HG02973 (cell line): ENCODE data around the gene COL9A2.

Source experiments
- ATAC-seq: cut with Tn5 transposase; IDR thresholded peaks from one replicate; pipeline ENCODE4 v1.9.1; 2021; ENCODE audit warnings: moderate library complexity; ENCODE audit not compliant: unreplicated experiment

COL9A2 gene

GRCh38 chr1:40305451-40305850 is 11.6 kb downstream of the COL9A2 start:
- ATAC-seq = no peak

- no peak for ATAC-seq
These were observed 13.3 kb downstream of the COL9A2 start for GRCh38 chr1:40303790-40304189.

GRCh38 chr1:40303051-40303771 is 13.9 kb downstream of the COL9A2 start:
- no peak for ATAC-seq

- ATAC-seq = no peak
These were observed 14.6 kb downstream of the COL9A2 start for GRCh38 chr1:40302475-40302874.

- no peak for ATAC-seq
These were observed 15.4 kb downstream of the COL9A2 start for GRCh38 chr1:40301541-40302299.

- no peak for ATAC-seq
These were observed 16.0 kb downstream of the COL9A2 start for GRCh38 chr1:40301066-40301465.

- ATAC-seq = no peak
These were observed 16.4 kb downstream of the COL9A2 start for GRCh38 chr1:40300651-40301050.

- ATAC-seq = no peak
These were observed 16.9 kb downstream of the COL9A2 start for GRCh38 chr1:40300249-40300567.

GRCh38 chr1:40299366-40300248 is 17.5 kb downstream of the COL9A2 start:
- ATAC-seq = no peak

- no peak for ATAC-seq
These were observed 25.8 kb downstream of the COL9A2 start for GRCh38 chr1:40291293-40291692.

- ATAC-seq = no peak
These were observed 35.2 kb downstream of the COL9A2 start for GRCh38 chr1:40281853-40282252.

GRCh38 chr1:40276122-40276521 is 41.0 kb downstream of the COL9A2 start:
- no peak for ATAC-seq

GRCh38 chr1:40274331-40274730 is 42.8 kb downstream of the COL9A2 start:
- ATAC-seq = no peak

- no peak for ATAC-seq
These were observed 43.4 kb downstream of the COL9A2 start for GRCh38 chr1:40273547-40274166.

GRCh38 chr1:40272653-40273213 is 44.4 kb downstream of the COL9A2 start:
- no peak for ATAC-seq

- ATAC-seq = no peak
These were observed 46.8 kb downstream of the COL9A2 start for GRCh38 chr1:40270152-40270834.

- ATAC-seq = no peak
These were observed 48.9 kb downstream of the COL9A2 start for GRCh38 chr1:40268211-40268610.

- ATAC-seq = no peak
These were observed 49.3 kb downstream of the COL9A2 start for GRCh38 chr1:40267767-40268187.

- no peak for ATAC-seq
These were observed 50.1 kb downstream of the COL9A2 start for GRCh38 chr1:40266786-40267535.

- ATAC-seq = no peak
These were observed 51.2 kb downstream of the COL9A2 start for GRCh38 chr1:40265919-40266318.
